T-helper 17 cell (primary cell): Measurements from ENCODE around the gene C19orf18. TPM values are rescaled to one million over a fixed set of nuclear protein-coding genes. Genes with fewer than 3 reads are reported as not detected.

ENCODE experiments used
- ATAC-seq: fragments of 150-1000 bp; cut with Tn5 transposase; 2 replicates; pipeline ENCODE4 v1.10.0; 2021; ENCODE audit warnings: mild to moderate bottlenecking, moderate library complexity
- DNase-seq, 3 donors: peaks; one replicate each; pipeline versions ENCODE4 v3.0.0 to v3.0.0-alpha.2; 2020 to 2021
- H3K9me3 ChIP-seq: one replicate; pipeline ENCODE4 v1.7.0; 2013; ENCODE audit warnings: low read length, mild to moderate bottlenecking; ENCODE audit not compliant: control insufficient read depth, poor library complexity, severe bottlenecking
- H3K27ac Mint-ChIP-seq: one replicate; pipeline ENCODE4 v1.8.0; 2022; ENCODE audit warnings: mild to moderate bottlenecking, moderate library complexity, mixed read lengths
- H3K27me3 Mint-ChIP-seq: one replicate; pipeline ENCODE4 v1.8.0; 2022; ENCODE audit warnings: mixed read lengths
- H3K36me3 Mint-ChIP-seq: one replicate; pipeline ENCODE4 v1.8.0; 2022; ENCODE audit warnings: low read depth, mixed read lengths
- H3K4me1 Mint-ChIP-seq: one replicate; pipeline ENCODE4 v1.8.0; 2022; ENCODE audit warnings: mild to moderate bottlenecking, mixed read lengths
- H3K4me3 Mint-ChIP-seq: one replicate; pipeline ENCODE4 v1.8.0; 2022; ENCODE audit warnings: mild to moderate bottlenecking, moderate library complexity, mixed read lengths
- total RNA-seq, 4 donors: library from RNA in 2 of 4; stranded (reverse) in 2 of 4; gene quantifications; one replicate each; pipeline ENCODE4 v1.2.3 and lab custom pipeline; 2022 to 2026

C19orf18 gene
- total RNA-seq, 2 donors from 2014 or later = 0.37 to 0.65 TPM

- Mint-ChIP-seq H3K4me3 (peak overlapping the region; percentile 45), H3K27me3 (no peaks in the 10 kb centered on the region), H3K4me1 (peaks cover 2% of the 10 kb centered on the region), H3K27ac (peak overlapping the region; percentile 39), H3K36me3 (peaks cover 12% of the 10 kb centered on the region)
- peaks cover 22% of the 10 kb centered on the region for H3K9me3 ChIP-seq
- ATAC-seq (no peak), DNase-seq (no peak)
Measured at GRCh38 chr19:58000677-58001076, 26.3 kb upstream of the C19orf18 start.

GRCh38 chr19:57992841-57993240, 18.5 kb upstream of the C19orf18 start:
- peaks cover 9% of the 10 kb centered on the region for H3K9me3 ChIP-seq
- H3K4me1 Mint-ChIP-seq = no peaks in the 10 kb centered on the region
- ATAC-seq (no peak), DNase-seq (no peak)
- peaks cover 9% of the 10 kb centered on the region for H3K36me3 Mint-ChIP-seq
- H3K27ac Mint-ChIP-seq = no peak overlapping the region
- H3K4me3 Mint-ChIP-seq = no peak overlapping the region
- H3K27me3 Mint-ChIP-seq = no peaks in the 10 kb centered on the region

- H3K4me1 Mint-ChIP-seq = no peaks in the 10 kb centered on the region
- H3K27ac Mint-ChIP-seq = no peak overlapping the region
- H3K9me3 ChIP-seq = peaks cover 76% of the 10 kb centered on the region
- no peak overlapping the region for H3K4me3 Mint-ChIP-seq
- DNase-seq = no peak
- H3K27me3 Mint-ChIP-seq = no peaks in the 10 kb centered on the region
- peaks cover 2% of the 10 kb centered on the region for H3K36me3 Mint-ChIP-seq
- no peak for ATAC-seq
Measured at GRCh38 chr19:57978586-57979289, 4.4 kb upstream of the C19orf18 start.

GRCh38 chr19:57964761-57965160, 9.6 kb downstream of the C19orf18 start:
- H3K36me3 Mint-ChIP-seq = peaks cover 3% of the 10 kb centered on the region
- H3K4me1 Mint-ChIP-seq = no peaks in the 10 kb centered on the region
- H3K27ac Mint-ChIP-seq = no peak overlapping the region
- peaks cover 3% of the 10 kb centered on the region for H3K9me3 ChIP-seq
- no peak overlapping the region for H3K4me3 Mint-ChIP-seq
- DNase-seq (no peak), ATAC-seq (no peak)
- H3K27me3 Mint-ChIP-seq = no peaks in the 10 kb centered on the region

GRCh38 chr19:57961785-57962184, 12.5 kb downstream of the C19orf18 start:
- peaks cover 5% of the 10 kb centered on the region for H3K9me3 ChIP-seq
- no peaks in the 10 kb centered on the region for H3K4me1 Mint-ChIP-seq
- no peak overlapping the region for H3K4me3 Mint-ChIP-seq
- H3K27ac Mint-ChIP-seq = no peak overlapping the region
- H3K36me3 Mint-ChIP-seq = peaks cover 2% of the 10 kb centered on the region
- DNase-seq = no peak
- no peaks in the 10 kb centered on the region for H3K27me3 Mint-ChIP-seq
- no peak for ATAC-seq

- H3K9me3 ChIP-seq = peaks cover 2% of the 10 kb centered on the region
- Mint-ChIP-seq H3K4me3 (no peak overlapping the region), H3K4me1 (no peaks in the 10 kb centered on the region), H3K27ac (no peak overlapping the region), H3K27me3 (peaks cover 9% of the 10 kb centered on the region), H3K36me3 (peaks cover 5% of the 10 kb centered on the region)
- ATAC-seq (no peak), DNase-seq (no peak)
Measured at GRCh38 chr19:57954996-57955395, 19.3 kb downstream of the C19orf18 start.

- Mint-ChIP-seq H3K36me3 (peaks cover 3% of the 10 kb centered on the region), H3K27me3 (peaks cover 6% of the 10 kb centered on the region), H3K4me3 (no peak overlapping the region), H3K4me1 (no peaks in the 10 kb centered on the region), H3K27ac (no peak overlapping the region)
- no peak for ATAC-seq
- no peak for DNase-seq
- H3K9me3 ChIP-seq = no peaks in the 10 kb centered on the region
Measured at GRCh38 chr19:57949702-57950101, 24.6 kb downstream of the C19orf18 start.

- peaks cover 2% of the 10 kb centered on the region for H3K27me3 Mint-ChIP-seq
- ATAC-seq = no peak
- H3K9me3 ChIP-seq = no peaks in the 10 kb centered on the region
- H3K27ac Mint-ChIP-seq = no peak overlapping the region
- H3K36me3 Mint-ChIP-seq = no peaks in the 10 kb centered on the region
- H3K4me1 Mint-ChIP-seq = no peaks in the 10 kb centered on the region
- H3K4me3 Mint-ChIP-seq = no peak overlapping the region
- no peak for DNase-seq
Measured at GRCh38 chr19:57949296-57949695, 25.0 kb downstream of the C19orf18 start.

GRCh38 chr19:57947419-57948134, 26.8 kb downstream of the C19orf18 start, which contains the start of gene ZNF256:
TSS of gene ZNF256 (minus strand) at chr19:57947706. CDS start at chr19:57947474, 232 bp downstream.
- Mint-ChIP-seq H3K27me3 (no peaks in the 10 kb centered on the region), H3K27ac (peak within 1 kb of the TSS; percentile 57), H3K4me3 (peak within 1 kb of the TSS; percentile 87), H3K36me3 (peaks cover 7% of the 10 kb centered on the region), H3K4me1 (no peaks in the 10 kb centered on the region)
- DNase-seq (peak; percentile 54 to 71 (median 71)), ATAC-seq (peak; percentile 96)
- H3K9me3 ChIP-seq = peaks cover 8% of the 10 kb centered on the region

- H3K36me3 Mint-ChIP-seq = peaks cover 10% of the 10 kb centered on the region
Measured at GRCh38 chr19:57947088-57947418, 27.3 kb downstream of the C19orf18 start.

GRCh38 chr19:57946316-57946715, 28.0 kb downstream of the C19orf18 start:
- no peaks in the 10 kb centered on the region for H3K27me3 Mint-ChIP-seq
- H3K27ac Mint-ChIP-seq = no peak overlapping the region
- peak overlapping the region; percentile 87 for H3K4me3 Mint-ChIP-seq
- H3K4me1 Mint-ChIP-seq = no peaks in the 10 kb centered on the region
- peaks cover 20% of the 10 kb centered on the region for H3K9me3 ChIP-seq
- peaks cover 17% of the 10 kb centered on the region for H3K36me3 Mint-ChIP-seq
- DNase-seq = no peak
- ATAC-seq = no peak

More at GRCh38 chr19:57947088-57947418, 27.3 kb downstream of the C19orf18 start:
- no peak for ATAC-seq
- no peak overlapping the region for H3K27ac Mint-ChIP-seq
- DNase-seq = no peak
- peaks cover 13% of the 10 kb centered on the region for H3K9me3 ChIP-seq
- H3K4me3 Mint-ChIP-seq = peak overlapping the region; percentile 87
- no peaks in the 10 kb centered on the region for H3K4me1 Mint-ChIP-seq
- H3K27me3 Mint-ChIP-seq = no peaks in the 10 kb centered on the region

- no peak overlapping the region for H3K27ac Mint-ChIP-seq
- no peaks in the 10 kb centered on the region for H3K4me1 Mint-ChIP-seq
- DNase-seq (no peak), ATAC-seq (no peak)
- peaks cover 20% of the 10 kb centered on the region for H3K36me3 Mint-ChIP-seq
- H3K27me3 Mint-ChIP-seq = no peaks in the 10 kb centered on the region
- H3K4me3 Mint-ChIP-seq = no peak overlapping the region
- peaks cover 27% of the 10 kb centered on the region for H3K9me3 ChIP-seq
Measured at GRCh38 chr19:57941593-57941992, 32.7 kb downstream of the C19orf18 start.

GRCh38 chr19:57935731-57936130, 38.6 kb downstream of the C19orf18 start:
- peak overlapping the region; percentile 85 for H3K27ac Mint-ChIP-seq
- H3K9me3 ChIP-seq = peaks cover 19% of the 10 kb centered on the region

More at GRCh38 chr19:57935731-57936130, 38.6 kb downstream of the C19orf18 start:
- peaks cover 4% of the 10 kb centered on the region for H3K4me1 Mint-ChIP-seq
- no peaks in the 10 kb centered on the region for H3K36me3 Mint-ChIP-seq
- DNase-seq (no peak), ATAC-seq (no peak)
- no peaks in the 10 kb centered on the region for H3K27me3 Mint-ChIP-seq
- no peak overlapping the region for H3K4me3 Mint-ChIP-seq
